Stimulated activated CD8-positive, alpha-beta memory T cell treated with anti-CD3 and anti-CD28 coated beads, Interleukin-15, amount 100 ng/mL, for 4 hours (primary cell): ENCODE data around the gene TALDO1.

Experiments
- DNase-seq, 2 donors: peaks; one replicate each; pipeline ENCODE4 v3.0.0-alpha.2; 2020; ENCODE audit warnings: low read depth in 2 of 2

TALDO1 gene

GRCh38 chr11:787084-787675, 39.9 kb downstream of the TALDO1 start:
- DNase-seq = no peak

GRCh38 chr11:788009-788640, 40.9 kb downstream of the TALDO1 start:
- no peak for DNase-seq

GRCh38 chr11:788953-789940, 42.0 kb downstream of the TALDO1 start:
- DNase-seq = no peak

- no peak for DNase-seq
Observed at GRCh38 chr11:789943-790342, 42.7 kb downstream of the TALDO1 start, which contains the start of gene CEND1. TSS of gene CEND1 (minus strand) at chr11:790090. CDS start at chr11:788576, 1,514 bp downstream.

- DNase-seq = no peak
Observed at GRCh38 chr11:790721-791564, 43.7 kb downstream of the TALDO1 start.

GRCh38 chr11:791658-792534, 44.6 kb downstream of the TALDO1 start:
- no peak for DNase-seq

- no peak for DNase-seq
Observed at GRCh38 chr11:792535-792821, 45.2 kb downstream of the TALDO1 start.

GRCh38 chr11:792873-793272, 45.6 kb downstream of the TALDO1 start:
- DNase-seq = no peak

- DNase-seq = no peak
Observed at GRCh38 chr11:793556-793955, 46.3 kb downstream of the TALDO1 start.

GRCh38 chr11:794013-794765, 46.9 kb downstream of the TALDO1 start:
- DNase-seq = no peak

- no peak for DNase-seq
Observed at GRCh38 chr11:794766-795633, 47.7 kb downstream of the TALDO1 start.

GRCh38 chr11:795634-796564, 48.6 kb downstream of the TALDO1 start:
- peak; percentile 74 to 77 for DNase-seq

- no peak for DNase-seq
Observed at GRCh38 chr11:796565-797295, 49.5 kb downstream of the TALDO1 start.

- DNase-seq = peak; percentile 57 to 62
Observed at GRCh38 chr11:797296-798092, 50.2 kb downstream of the TALDO1 start.

GRCh38 chr11:798093-798713, 50.9 kb downstream of the TALDO1 start, which contains the start of gene SLC25A22:
TSS of gene SLC25A22 (minus strand) at chr11:798281. CDS start at chr11:795006, 3,275 bp downstream.
- peak; percentile 61 to 75 for DNase-seq
